Measurements from ENCODE around the gene TEX19.
"Not testable (repeated sequence)": the region's sequence is repeated elsewhere in the genome, so short reads cannot be mapped to it uniquely, and the experiment has no call there.

The TEX19 gene

DNA sequence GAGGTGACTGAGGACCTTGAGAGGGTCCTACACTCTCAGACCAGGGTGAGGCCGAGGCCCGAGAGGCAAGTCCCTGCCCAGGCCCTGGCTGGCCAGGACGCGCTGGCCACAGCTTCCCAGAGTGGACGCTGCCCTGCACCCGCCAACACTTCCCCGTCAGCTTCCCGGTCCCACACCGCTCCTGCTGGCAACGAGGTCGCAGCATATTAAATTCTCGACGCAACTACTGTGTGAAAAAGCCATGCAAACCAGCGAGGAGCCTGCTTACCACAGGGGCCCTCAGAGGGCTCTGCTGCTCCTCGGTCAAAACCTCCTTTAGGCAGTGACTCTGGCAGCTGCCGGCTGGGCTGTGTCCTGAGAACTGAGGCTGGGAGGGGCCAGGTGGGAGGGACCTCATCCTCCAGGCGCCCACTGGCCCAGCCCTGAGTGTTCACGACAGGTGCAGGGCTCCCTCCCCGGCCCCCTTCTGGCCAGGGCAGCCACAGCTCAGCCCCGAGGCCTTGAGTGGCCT lies 2.1 kb upstream of the TEX19 start:
- DNase-seq (ENCODE audit: low read depth): no peak

DNA sequence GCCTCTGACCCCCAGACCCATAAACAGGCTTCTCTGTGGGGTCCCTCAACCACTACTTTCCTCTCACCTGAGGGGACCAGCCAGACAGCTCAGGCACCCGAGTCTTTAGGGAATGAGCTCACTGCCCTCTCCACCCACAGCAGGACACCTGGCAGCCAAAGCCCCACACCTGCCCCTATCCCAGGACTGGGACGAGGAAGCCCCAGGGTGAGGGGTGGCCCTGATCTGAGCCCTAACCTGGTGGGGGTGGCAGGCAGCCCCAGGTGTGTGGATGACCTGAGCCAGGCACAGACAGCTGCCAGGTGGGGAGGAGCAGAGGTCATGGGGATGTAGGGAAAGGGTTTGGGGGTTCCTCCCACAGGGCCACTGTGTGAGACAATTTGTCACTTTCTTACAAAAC lies 1.7 kb upstream of the TEX19 start:
- DNase-seq (ENCODE audit: low read depth): no peak

DNA sequence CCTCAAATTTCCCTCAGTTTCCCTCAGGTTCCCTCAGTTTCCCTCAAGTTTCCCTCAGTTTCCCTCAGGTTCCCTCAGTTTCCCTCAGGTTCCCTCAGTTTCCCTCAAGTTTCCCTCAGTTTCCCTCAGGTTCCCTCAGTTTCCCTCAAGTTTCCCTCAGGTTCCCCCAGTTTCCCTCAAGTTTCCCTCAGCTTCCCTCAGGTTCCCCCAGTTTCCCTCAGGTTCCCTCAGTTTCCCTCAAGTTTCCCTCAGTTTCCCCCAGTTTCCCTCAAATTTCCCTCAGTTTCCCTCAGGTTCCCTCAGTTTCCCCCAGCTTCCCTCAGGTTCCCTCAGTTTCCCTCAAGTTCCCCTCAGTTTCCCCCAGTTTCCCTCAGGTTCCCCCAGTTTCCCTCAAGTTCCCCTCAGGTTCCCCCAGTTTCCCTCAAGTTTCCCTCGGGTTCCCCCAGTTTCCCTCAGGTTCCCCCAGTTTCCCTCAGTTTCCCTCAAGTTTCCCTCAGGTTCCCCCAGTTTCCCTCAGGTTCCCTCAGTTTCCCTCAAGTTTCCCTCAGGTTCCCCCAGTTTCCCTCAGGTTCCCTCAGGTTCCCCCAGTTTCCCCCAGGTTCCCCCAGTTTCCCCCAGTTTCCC lies 516 bp downstream of the TEX19 start:
- not testable (repeated sequence) for DNase-seq (ENCODE audit: low read depth)

DNA sequence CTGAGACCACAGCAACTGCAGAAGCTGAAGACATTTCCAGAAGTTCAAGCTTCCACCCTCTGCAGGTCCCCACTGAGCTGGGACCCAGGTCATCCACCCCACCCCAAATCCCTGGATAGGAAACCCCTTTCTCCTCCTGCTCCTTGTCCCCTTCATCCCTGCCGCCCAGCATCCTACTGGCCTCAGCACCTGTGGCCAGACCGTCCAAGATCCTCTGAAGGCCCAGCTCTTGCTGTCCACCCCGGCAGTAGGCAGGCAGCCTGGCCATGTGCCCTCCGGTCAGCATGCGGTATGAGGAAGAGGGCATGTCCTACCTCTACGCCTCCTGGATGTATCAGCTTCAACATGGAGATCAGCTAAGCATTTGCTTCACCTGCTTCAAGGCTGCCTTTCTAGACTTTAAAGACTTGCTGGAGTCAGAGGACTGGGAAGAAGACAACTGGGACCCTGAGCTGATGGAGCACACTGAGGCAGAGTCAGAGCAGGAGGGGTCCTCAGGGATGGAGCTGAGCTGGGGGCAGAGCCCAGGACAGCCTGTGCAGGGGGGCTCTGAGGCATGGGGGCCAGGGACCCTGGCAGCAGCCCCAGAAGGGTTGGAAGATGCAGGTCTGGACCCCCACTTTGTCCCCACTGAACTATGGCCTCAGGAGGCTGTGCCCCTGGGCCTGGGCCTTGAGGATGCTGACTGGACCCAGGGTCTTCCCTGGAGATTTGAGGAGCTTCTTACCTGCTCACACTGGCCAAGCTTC lies 3.0 kb downstream of the TEX19 start:
- DNase-seq (ENCODE audit: low read depth): no peak

DNA sequence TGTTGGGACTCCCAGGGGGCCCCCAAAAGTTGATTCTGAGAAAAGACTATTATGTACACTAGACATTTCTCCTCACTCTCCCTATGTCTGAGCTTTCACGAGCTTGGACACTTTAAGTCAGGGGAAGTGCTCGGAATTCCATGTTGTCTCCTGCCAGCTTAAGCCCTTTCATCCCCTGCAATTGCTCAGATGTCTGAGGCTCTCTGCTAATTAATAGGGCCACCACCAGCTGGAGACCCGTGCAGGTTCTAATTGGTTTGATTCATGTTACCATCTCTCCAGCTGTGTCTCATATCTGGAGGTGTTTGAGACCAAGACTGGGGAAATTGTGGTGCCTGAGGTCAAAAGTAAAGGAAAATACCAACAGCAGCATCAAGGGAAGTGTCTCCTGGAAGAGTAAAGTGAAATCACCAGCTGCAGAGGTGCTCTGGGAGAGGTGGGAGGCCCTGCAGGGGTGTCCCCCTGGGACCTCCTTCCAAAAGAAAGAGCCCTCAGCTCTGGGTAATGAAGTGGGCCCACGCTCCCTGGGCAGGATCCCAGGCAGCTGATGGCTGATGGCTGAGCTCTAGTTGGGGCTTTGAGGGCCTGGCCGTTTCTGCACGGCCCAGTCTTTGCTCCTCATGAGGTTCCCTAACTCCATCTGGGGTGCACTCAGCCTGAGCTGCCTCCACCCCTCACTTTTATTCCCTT lies 6.7 kb downstream of the TEX19 start:
- DNase-seq (ENCODE audit: low read depth): no peak

DNA sequence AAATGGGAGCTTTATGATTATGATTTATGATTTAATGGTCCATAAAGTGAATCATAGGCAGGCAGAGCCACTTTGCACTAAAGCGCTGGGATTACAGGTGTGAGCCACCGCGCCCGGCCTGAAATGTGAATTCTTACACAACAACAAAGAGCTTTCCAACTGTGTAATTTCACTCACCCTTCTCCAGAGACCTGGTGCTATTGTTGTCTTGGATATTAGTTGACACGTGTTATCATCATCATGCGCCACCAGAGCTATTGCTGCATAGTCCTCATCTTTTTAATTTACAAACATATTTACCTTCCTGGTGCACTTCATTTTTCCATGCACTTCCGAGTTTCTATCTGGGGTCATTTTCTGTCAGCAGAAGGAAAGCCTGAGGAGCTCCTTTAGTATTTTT lies 7.7 kb downstream of the TEX19 start:
- no peak for DNase-seq (ENCODE audit: low read depth)

DNA sequence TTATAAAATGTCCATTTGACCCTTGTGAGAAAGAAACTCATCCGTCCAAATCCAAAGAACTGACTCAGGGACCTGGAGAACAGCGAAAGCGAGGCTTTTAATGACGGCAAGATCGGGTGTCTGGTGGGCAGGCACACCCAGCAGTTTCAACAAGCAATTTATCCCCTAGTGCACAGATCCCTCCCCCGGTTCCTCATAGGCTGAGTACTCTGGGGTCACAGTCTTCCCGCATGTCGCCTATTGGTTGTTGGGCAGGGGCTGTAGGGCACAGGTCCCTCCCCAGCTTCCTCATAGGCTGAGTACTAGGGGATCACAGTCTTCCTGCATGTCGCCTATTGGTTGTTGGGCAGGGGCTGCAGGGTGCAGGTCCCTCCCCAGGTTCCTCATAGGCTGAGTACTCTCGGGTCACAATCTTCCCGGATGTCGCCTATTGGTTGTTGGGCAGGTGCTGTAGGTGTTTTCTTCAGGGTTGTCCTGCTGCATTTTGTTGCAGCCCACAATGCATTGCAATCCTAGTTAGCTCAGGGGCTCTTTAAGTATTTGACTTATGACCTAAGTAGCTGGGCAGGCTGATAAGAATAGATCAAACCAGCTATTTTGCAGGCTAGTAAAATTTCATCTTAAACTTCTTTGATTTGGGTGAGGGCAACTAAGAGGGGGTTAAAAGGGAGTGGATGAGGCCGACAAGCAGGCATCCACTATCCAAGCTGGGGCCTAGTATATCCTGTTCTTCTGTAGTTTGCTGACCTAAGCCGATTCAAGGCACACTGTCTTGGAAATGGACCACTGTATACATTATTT lies 8.9 kb downstream of the TEX19 start:
- no peak for DNase-seq (ENCODE audit: low read depth)

DNA sequence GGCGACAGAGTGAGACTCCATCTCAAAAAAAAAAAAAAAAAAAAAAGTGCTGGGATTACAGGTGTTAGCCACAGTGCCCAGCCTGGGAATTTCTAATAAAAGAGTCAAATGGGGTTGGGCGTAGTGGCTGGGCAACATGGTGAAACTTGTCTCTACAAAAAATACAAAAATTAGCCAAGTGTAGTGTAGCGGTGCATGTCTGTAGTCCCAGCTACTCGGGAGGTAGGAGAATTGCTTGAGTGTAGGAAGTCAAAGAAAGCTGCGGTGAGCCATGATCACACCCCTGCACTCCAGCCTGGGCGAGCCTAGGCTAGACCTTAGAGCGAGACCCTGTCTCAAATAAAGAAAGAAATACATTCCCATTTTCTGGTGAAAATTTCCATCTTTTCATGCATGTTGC lies 10.2 kb downstream of the TEX19 start:
- DNase-seq (ENCODE audit: low read depth): no peak

DNA sequence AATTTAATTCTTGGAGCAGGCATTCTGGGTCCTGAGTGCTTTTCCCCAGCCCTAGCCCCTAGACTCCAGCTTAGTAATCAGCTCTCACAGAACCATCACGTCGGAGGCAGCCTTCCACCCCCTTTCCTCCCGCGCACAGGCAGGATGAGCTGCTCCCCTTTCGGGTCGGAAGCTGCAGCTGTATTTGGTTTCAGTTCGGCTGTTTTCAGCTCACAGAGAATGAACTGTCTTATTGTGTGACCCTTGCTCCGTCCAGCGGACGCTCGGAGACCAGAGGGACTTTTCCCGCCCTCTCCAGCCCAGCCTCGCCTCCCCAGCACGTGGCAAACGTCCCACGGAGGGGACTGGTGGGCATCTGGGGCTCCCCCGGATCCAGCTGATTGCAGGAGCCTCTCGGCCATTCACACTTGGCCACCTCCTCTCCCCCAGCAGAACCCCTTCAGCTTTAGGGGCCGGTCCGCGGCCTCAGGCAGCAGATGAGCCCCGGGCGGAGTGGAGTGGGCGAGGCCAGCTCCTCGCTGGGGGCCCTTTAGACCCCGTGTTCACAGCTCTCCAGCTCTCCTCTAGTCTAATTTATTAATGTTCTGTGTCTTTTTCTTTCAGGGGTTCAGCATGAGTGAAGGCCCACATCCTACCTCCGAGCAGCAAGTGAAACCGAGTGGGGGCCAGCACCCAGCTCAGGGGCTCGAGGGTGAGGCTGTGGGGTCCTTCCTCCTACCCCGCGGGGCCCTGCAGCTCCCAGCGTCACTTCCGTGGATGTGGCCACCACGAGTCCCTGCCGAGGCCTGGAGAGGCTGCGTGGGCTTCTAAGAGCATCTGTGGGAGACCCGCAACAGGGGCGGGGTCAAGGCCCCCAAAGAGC lies 11.7 kb downstream of the TEX19 start:
- DNase-seq (ENCODE audit: low read depth): no peak

DNA sequence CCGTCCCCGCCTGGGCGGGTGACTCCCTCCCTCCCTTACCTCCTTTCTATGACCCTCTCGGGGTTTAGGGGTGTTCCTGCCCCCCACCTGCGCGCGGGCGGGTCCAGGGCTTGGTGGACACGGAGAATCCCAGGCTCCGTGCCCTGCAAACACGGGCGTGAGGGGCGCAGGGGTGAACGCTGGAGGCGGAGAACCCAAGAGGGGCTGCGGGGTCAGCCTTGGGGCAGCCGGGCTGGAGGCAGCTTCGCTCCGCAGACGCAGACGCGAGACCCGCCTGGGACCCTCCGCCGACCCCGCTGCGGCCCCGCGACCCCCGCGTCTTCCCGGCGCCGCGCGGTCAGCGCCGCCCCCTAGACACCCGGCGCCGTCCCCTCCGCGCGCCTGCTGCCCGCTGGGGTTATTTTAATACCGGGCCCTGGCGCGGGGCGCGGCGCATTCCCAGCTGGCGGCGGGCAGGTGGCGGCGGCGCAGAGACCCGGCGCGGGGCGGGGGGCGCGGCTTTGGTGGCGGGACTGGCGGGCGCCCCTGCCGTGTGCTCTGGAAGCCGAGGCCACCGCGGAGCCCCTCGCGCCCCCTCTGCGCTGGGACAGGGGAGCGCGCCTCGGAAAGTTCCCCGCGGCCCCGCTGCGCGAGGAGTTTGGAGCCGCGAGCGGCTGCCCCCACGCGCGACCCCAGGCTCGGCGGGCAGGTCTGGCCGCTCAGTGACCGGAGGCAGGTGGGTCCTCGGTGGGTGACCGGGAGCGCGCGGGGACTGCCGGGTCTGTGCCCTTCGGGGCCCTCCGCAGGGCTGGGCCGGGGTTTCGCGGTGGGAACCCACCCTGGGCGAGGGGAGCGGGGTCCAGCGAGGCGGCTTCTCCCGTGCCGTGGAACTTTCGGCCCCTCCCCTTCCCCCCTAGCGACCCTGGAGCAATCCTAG lies 12.5 kb downstream of the TEX19 start, which contains the start of gene UTS2R:
UTS2R (plus strand) TSS at position 433 of the 916 bp plus-strand sequence. CDS start 2,560 bp downstream, outside the sequence.
- no peak for DNase-seq (ENCODE audit: low read depth)

DNA sequence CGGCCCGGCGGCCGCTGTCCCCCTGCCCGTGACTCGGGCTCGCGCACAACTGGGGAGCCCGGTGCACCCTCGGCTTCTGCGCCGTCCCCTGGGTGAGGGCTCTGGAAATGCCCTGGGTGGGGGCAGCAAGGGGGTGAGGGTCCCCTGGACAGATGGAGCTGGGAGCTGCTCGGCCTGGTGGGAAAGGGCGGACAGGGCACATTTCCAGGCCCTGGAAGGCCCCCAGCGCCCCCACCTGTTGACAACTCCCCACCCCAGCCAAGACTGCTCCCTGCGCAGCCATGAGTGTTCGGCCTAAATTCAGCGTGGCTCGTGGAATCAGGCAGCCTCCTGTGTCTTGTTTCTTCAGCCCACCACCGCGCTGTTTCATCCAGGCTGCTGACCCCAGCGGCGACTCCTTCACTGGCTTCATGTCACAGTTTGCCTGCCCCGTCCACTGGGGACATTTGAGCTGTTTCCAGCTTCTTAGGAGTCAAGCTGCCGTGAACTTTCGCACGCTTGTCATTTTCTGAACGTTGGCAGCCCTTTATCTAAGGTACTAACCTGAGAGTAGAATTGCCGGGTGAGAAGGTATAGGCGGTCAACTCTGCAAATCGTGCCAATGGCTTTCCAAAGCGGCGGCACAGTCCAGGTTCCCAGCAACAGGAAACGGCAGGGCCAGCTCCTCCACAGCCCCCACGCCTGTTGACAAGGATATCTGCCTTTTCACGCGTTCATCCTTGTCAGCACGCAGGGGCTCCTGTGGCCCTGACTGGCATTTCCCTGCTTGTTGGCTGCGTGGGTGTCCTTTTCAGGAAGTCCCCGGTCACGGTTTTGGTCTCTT lies 13.4 kb downstream of the TEX19 start:
- DNase-seq (ENCODE audit: low read depth): no peak

DNA sequence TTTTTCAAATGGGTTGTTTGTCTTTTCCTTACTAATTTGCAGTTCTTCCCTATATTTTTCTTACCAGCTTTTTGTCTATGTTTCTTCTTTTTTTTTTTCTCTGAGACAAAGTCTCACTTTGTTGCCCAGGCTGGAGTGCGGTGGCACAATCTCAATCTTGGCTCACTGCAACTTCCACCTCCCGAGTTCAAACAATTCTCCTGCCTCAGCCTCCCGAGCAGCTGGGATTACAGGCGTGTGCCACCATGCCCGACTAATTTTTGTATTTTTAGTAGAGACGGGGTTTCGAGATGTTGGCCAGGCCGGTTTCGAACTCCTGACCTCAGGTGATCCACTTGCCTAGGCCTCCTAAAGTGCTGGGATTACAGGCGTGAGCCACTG lies 14.0 kb downstream of the TEX19 start:
- not testable (repeated sequence) for DNase-seq (ENCODE audit: low read depth)

DNA sequence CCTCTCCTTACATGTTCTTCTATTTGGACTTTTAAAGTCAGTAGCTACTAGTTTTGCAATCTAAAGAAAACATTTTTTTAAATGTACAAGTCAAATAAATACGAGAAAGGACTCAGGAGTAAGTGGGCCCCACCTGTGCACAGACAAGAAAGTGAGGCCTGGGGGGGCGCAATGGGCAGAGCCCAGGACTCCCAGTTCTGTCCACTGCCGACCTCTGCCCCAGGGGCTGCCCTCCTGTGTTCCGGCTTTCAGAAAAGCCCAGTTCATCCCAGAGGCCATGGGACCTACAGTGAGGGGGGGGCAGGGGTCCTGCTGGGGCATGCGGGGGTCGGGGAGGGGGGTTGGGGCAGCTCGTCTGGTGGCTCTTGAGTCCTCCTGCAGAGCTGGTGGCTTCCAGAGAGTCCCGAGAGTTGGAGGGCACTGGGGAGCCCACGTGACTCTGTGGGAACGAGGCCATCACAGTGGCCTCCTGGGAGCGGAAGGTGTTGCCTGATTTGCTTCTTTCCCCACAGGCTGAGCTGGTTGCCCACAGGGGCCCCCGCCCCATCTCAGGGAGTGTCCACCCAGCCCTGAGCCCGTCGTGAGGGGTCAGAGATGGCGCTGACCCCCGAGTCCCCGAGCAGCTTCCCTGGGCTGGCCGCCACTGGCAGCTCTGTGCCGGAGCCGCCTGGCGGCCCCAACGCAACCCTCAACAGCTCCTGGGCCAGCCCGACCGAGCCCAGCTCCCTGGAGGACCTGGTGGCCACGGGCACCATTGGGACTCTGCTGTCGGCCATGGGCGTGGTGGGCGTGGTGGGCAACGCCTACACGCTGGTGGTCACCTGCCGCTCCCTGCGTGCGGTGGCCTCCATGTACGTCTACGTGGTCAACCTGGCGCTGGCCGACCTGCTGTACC lies 14.9 kb downstream of the TEX19 start:
- no peak for DNase-seq (ENCODE audit: low read depth)

DNA sequence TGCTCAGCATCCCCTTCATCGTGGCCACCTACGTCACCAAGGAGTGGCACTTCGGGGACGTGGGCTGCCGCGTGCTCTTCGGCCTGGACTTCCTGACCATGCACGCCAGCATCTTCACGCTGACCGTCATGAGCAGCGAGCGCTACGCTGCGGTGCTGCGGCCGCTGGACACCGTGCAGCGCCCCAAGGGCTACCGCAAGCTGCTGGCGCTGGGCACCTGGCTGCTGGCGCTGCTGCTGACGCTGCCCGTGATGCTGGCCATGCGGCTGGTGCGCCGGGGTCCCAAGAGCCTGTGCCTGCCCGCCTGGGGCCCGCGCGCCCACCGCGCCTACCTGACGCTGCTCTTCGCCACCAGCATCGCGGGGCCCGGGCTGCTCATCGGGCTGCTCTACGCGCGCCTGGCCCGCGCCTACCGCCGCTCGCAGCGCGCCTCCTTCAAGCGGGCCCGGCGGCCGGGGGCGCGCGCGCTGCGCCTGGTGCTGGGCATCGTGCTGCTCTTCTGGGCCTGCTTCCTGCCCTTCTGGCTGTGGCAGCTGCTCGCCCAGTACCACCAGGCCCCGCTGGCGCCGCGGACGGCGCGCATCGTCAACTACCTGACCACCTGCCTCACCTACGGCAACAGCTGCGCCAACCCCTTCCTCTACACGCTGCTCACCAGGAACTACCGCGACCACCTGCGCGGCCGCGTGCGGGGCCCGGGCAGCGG lies 15.7 kb downstream of the TEX19 start:
- DNase-seq (ENCODE audit: low read depth): no peak

DNA sequence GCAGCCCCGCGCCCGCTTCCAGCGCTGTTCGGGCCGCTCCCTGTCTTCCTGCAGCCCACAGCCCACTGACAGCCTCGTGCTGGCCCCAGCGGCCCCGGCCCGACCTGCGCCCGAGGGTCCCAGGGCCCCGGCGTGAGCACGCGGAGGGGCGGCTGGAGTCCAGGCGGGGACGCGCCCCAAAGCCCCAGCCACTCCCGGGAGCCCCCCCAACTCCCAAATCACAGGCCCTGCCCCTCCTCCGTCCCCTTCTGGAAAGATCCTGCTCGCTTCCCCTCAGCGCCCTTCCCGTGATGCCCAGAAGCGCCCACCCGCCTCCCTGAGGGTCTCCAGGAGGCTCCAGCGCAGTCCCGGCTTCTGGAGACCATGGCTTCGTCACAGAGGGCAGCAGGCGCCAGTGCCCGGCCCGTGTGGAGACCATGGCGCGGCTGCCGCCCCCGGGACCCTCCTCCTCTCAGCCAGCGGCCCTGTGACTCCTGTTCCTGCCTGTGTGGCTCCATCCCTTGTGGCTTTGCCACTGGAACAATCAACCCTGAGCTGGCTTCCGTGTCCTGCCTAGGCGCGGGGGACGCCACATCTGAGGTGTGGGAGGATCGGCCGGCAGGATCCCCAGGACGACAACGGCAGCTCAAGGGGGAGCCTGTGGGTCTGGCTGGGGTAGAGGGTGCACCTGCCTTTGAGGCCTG lies 16.5 kb downstream of the TEX19 start:
- DNase-seq (ENCODE audit: low read depth): no peak

DNA sequence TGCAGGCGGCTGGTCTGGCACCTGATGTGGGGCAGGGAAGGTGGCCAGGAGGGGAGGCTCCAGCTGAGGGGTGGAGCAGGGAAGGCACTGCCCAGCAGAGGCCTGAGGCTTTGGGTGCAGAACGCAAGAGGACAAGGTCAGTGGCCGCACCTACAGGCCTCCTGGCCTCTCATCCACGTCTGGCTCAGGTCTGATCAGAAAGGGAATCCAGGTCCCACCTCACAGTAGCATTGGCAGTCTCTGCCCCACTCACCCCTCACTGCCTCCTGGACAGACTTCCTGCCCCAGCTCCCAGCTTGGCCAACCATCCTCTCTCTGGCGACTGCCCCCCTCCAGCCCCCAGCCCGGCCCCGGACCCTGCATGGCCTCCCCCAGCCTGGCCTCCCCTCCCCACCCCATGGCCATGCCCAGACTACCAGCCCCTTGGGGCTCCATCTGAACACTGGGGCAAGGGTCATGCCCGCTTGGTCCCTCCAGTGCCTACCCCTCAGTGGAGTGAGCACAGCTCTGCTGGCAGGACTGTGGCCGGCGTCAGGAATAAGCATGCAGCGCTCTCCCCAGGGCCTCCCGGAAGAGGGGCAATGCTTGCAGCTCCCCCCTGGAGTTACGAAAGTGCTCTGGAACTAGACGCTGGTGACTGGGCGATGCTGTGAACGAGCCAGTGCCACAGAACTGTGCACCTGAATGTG lies 17.1 kb downstream of the TEX19 start:
- DNase-seq (ENCODE audit: low read depth): no peak

Measured in activated T-cell treated with anti-CD3 and anti-CD28 coated beads for 48 hours (primary cell).